Measurements from ENCODE around the gene ANKMY1. TPM values are rescaled to one million over a fixed set of nuclear protein-coding genes. Genes with fewer than 3 reads are reported as not detected.

Gene ANKMY1
- total RNA-seq, 4 donors from 2014 or later = 13.3 to 40.8 (median 22.0) TPM

- no peaks in the 10 kb centered on the region for H3K4me1 ChIP-seq
- H3K9me3 ChIP-seq = no peaks in the 10 kb centered on the region
- H3K36me3 ChIP-seq = no peaks in the 10 kb centered on the region
- TF ChIP-seq CTCF (IDR thresholded peaks at IDR 0.05) = no peak
- TF ChIP-seq POLR2A (IDR thresholded peaks at IDR 0.05) = no peak
- H3K27ac ChIP-seq = no peak overlapping the region
- H3K4me3 ChIP-seq = no peak overlapping the region
- DNase-seq = peak in 1 of 2 donors; percentile 11
- no peaks in the 10 kb centered on the region for H3K27me3 ChIP-seq
- intact Hi-C loops (cut with DNase I; ENCODE audit: low total_unique reads) = no loop called here
Measured at GRCh38 chr2:240462707-240463273, 95.0 kb downstream of the ANKMY1 start.

- no peaks in the 10 kb centered on the region for H3K36me3 ChIP-seq
- no peak overlapping the region for H3K27ac ChIP-seq
- no peak overlapping the region for H3K4me3 ChIP-seq
- H3K4me1 ChIP-seq = no peaks in the 10 kb centered on the region
- H3K27me3 ChIP-seq = no peaks in the 10 kb centered on the region
- no peak for TF ChIP-seq POLR2A (IDR thresholded peaks at IDR 0.05)
- no peak for TF ChIP-seq CTCF (IDR thresholded peaks at IDR 0.05)
- no peaks in the 10 kb centered on the region for H3K9me3 ChIP-seq
- DNase-seq = peak; percentile 12 to 13
- intact Hi-C loops (cut with DNase I; ENCODE audit: low total_unique reads) = no loop called here
Measured at GRCh38 chr2:240462073-240462706, 95.6 kb downstream of the ANKMY1 start.

- TF ChIP-seq CTCF (IDR thresholded peaks at IDR 0.05) (no peak), POLR2A (IDR thresholded peaks at IDR 0.05) (no peak)
- H3K36me3 ChIP-seq = no peaks in the 10 kb centered on the region
- H3K27me3 ChIP-seq = no peaks in the 10 kb centered on the region
- no peaks in the 10 kb centered on the region for H3K9me3 ChIP-seq
- DNase-seq = peak in 1 of 2 donors; percentile 12
- no peak overlapping the region for H3K27ac ChIP-seq
- no peak overlapping the region for H3K4me3 ChIP-seq
- H3K4me1 ChIP-seq = no peaks in the 10 kb centered on the region
- intact Hi-C loops (cut with DNase I; ENCODE audit: low total_unique reads) = no loop called here
Measured at GRCh38 chr2:240461471-240462072, 96.2 kb downstream of the ANKMY1 start.

- H3K27ac ChIP-seq = no peak overlapping the region
- TF ChIP-seq CTCF (IDR thresholded peaks at IDR 0.05) (no peak), POLR2A (IDR thresholded peaks at IDR 0.05) (no peak)
- H3K36me3 ChIP-seq = no peaks in the 10 kb centered on the region
- peak; percentile 15 to 16 for DNase-seq
- intact Hi-C loops (cut with DNase I; ENCODE audit: low total_unique reads) = no loop called here
- H3K4me1 ChIP-seq = peaks cover 0 to 4% of the 10 kb centered on the region in 2 donors
- H3K9me3 ChIP-seq = no peaks in the 10 kb centered on the region
- H3K27me3 ChIP-seq = no peaks in the 10 kb centered on the region
- H3K4me3 ChIP-seq = no peak overlapping the region
Measured at GRCh38 chr2:240460781-240461431, 96.9 kb downstream of the ANKMY1 start.

GRCh38 chr2:240460253-240460711 is 97.5 kb downstream of the ANKMY1 start:
- no peaks in the 10 kb centered on the region for H3K27me3 ChIP-seq
- H3K36me3 ChIP-seq = no peaks in the 10 kb centered on the region
- H3K27ac ChIP-seq = no peak overlapping the region
- peaks cover 0 to 10% of the 10 kb centered on the region in 2 donors for H3K4me1 ChIP-seq
- H3K9me3 ChIP-seq = no peaks in the 10 kb centered on the region
- peak in 1 of 2 donors; percentile 15 for DNase-seq
- no peak for TF ChIP-seq POLR2A (IDR thresholded peaks at IDR 0.05)
- no peak for TF ChIP-seq CTCF (IDR thresholded peaks at IDR 0.05)
- intact Hi-C loops (cut with DNase I; ENCODE audit: low total_unique reads) = no loop called here
- H3K4me3 ChIP-seq = no peak overlapping the region
